ENCODE measurements around the gene STPG3.
"Not testable (repeated sequence)": the region's sequence is repeated elsewhere in the genome, so short reads cannot be mapped to it uniquely, and the experiment has no call there.

The STPG3 gene

GRCh38 chr9:137231372-137232039 is 19.6 kb upstream of the STPG3 start:
- in situ Hi-C loops (cut with MboI; ENCODE audit: low sequenced_read_pairs) = no loop called here

- in situ Hi-C loops (cut with MboI; ENCODE audit: low sequenced_read_pairs) = no loop called here
These were observed 19.0 kb upstream of the STPG3 start for GRCh38 chr9:137232101-137232500.

- in situ Hi-C loops (cut with MboI; ENCODE audit: low sequenced_read_pairs) = no loop called here
These were observed 18.6 kb upstream of the STPG3 start for GRCh38 chr9:137232510-137232909.

GRCh38 chr9:137233143-137233980 is 17.7 kb upstream of the STPG3 start:
- in situ Hi-C loops (cut with MboI; ENCODE audit: low sequenced_read_pairs) = no loop called here

GRCh38 chr9:137234055-137234697 is 16.9 kb upstream of the STPG3 start:
- in situ Hi-C loops (cut with MboI; ENCODE audit: low sequenced_read_pairs) = no loop called here

- in situ Hi-C loops (cut with MboI; ENCODE audit: low sequenced_read_pairs) = no loop called here
These were observed 16.2 kb upstream of the STPG3 start for GRCh38 chr9:137234758-137235423.

GRCh38 chr9:137235424-137236237 is 15.5 kb upstream of the STPG3 start:
- in situ Hi-C loops (cut with MboI; ENCODE audit: low sequenced_read_pairs) = no loop called here

- in situ Hi-C loops (cut with MboI; ENCODE audit: low sequenced_read_pairs) = no loop called here
These were observed 14.7 kb upstream of the STPG3 start for GRCh38 chr9:137236238-137236935.

- in situ Hi-C loops (cut with MboI; ENCODE audit: low sequenced_read_pairs) = no loop called here
These were observed 14.1 kb upstream of the STPG3 start for GRCh38 chr9:137236936-137237421.

- in situ Hi-C loops (cut with MboI; ENCODE audit: low sequenced_read_pairs) = no loop called here
These were observed 13.0 kb upstream of the STPG3 start for GRCh38 chr9:137237759-137238726.

GRCh38 chr9:137239541-137240200 is 11.4 kb upstream of the STPG3 start:
- in situ Hi-C loops (cut with MboI; ENCODE audit: low sequenced_read_pairs) = not testable (repeated sequence)

GRCh38 chr9:137240318-137240840 is 10.7 kb upstream of the STPG3 start:
- in situ Hi-C loops (cut with MboI; ENCODE audit: low sequenced_read_pairs) = no loop called here

GRCh38 chr9:137240841-137241489 is 10.1 kb upstream of the STPG3 start, which contains the start of gene TUBB4B:
TSS of gene TUBB4B (plus strand) at chr9:137241287. CDS start at chr9:137241361, 74 bp downstream.
- in situ Hi-C loops (cut with MboI; ENCODE audit: low sequenced_read_pairs) = no loop called here

- in situ Hi-C loops (cut with MboI; ENCODE audit: low sequenced_read_pairs) = no loop called here
These were observed 9.4 kb upstream of the STPG3 start for GRCh38 chr9:137241490-137242268.

- in situ Hi-C loops (cut with MboI; ENCODE audit: low sequenced_read_pairs) = no loop called here
These were observed 8.6 kb upstream of the STPG3 start for GRCh38 chr9:137242269-137243203.

Data from HL-60/S4 (cell line).